Mesothelial cell of epicardium (in vitro differentiated cells): ENCODE data around the gene KRT26. TPM values are rescaled to one million over a fixed set of nuclear protein-coding genes. Genes with fewer than 3 reads are reported as not detected.

Source experiments
- DNase-seq, 2 experiments: peaks; one replicate each; pipeline ENCODE4 v3.0.0; 2021; ENCODE audit warnings: low spot score in 2 of 2; ENCODE audit not compliant: unreplicated experiment in 2 of 2
- H3K27ac Mint-ChIP-seq: 2 replicates; pipeline ENCODE4 v1.8.0; 2021; ENCODE audit warnings: mixed read lengths
- H3K27me3 Mint-ChIP-seq: 2 replicates; pipeline ENCODE4 v1.8.0; 2021; ENCODE audit warnings: low read depth, mixed read lengths
- H3K36me3 Mint-ChIP-seq: 2 replicates; pipeline ENCODE4 v1.8.0; 2021; ENCODE audit warnings: mixed read lengths
- H3K4me1 Mint-ChIP-seq: 2 replicates; pipeline ENCODE4 v1.8.0; 2021; ENCODE audit warnings: mixed read lengths
- H3K4me3 Mint-ChIP-seq: 2 replicates; pipeline ENCODE4 v1.8.0; 2021; ENCODE audit warnings: mild to moderate bottlenecking, moderate library complexity, mixed read lengths
- H3K9me3 Mint-ChIP-seq: 2 replicates; pipeline ENCODE4 v1.8.0; 2021; ENCODE audit warnings: mixed read lengths
- total RNA-seq: library from RNA; stranded (reverse); gene quantifications from 3 replicates; pipeline ENCODE4 v1.2.1, GENCODE V29; 2021
- TF ChIP-seq, protein P1 (sequence below): fragments of 200-600 bp; sonication (generic); IDR thresholded peaks from one replicate; pipeline ENCODE4 v1.5.0; 2021; ENCODE audit warnings: antibody characterized with exemption; ENCODE audit not compliant: unreplicated experiment

Gene KRT26
- total RNA-seq, 1 donor from 2014 or later: not detected

DNA sequence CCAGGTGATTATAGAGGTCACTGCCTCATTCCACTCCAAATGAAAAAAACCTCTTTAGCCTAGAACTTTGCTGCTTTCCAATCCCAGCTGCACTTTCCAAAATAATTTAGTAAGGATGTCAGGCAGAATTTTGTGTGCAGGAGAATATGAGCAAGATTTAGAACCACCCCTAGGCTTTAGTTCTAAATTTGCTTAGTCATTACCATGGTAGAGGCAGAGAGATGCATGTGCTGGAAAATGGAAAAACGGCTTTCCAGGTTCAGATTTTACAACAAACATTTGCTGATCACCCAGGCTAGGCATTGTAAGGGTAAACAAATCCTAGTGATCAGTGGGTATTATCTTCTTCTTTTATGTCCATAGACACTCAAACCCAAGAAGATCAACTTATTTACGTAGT is 6.3 kb downstream of the KRT26 start:
- H3K9me3 Mint-ChIP-seq: peaks cover 38% of the 10 kb centered on the region
- TF ChIP-seq, protein P1, sequence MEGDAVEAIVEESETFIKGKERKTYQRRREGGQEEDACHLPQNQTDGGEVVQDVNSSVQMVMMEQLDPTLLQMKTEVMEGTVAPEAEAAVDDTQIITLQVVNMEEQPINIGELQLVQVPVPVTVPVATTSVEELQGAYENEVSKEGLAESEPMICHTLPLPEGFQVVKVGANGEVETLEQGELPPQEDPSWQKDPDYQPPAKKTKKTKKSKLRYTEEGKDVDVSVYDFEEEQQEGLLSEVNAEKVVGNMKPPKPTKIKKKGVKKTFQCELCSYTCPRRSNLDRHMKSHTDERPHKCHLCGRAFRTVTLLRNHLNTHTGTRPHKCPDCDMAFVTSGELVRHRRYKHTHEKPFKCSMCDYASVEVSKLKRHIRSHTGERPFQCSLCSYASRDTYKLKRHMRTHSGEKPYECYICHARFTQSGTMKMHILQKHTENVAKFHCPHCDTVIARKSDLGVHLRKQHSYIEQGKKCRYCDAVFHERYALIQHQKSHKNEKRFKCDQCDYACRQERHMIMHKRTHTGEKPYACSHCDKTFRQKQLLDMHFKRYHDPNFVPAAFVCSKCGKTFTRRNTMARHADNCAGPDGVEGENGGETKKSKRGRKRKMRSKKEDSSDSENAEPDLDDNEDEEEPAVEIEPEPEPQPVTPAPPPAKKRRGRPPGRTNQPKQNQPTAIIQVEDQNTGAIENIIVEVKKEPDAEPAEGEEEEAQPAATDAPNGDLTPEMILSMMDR: no peak
- no peaks in the 10 kb centered on the region for H3K4me1 Mint-ChIP-seq
- H3K36me3 Mint-ChIP-seq: no peaks in the 10 kb centered on the region
- no peak overlapping the region for H3K27ac Mint-ChIP-seq
- H3K27me3 Mint-ChIP-seq: peaks cover 23% of the 10 kb centered on the region
- H3K4me3 Mint-ChIP-seq: no peak overlapping the region
- no peak for DNase-seq

- no peak for DNase-seq
- no peak overlapping the region for H3K4me3 Mint-ChIP-seq
- no peaks in the 10 kb centered on the region for H3K4me1 Mint-ChIP-seq
- H3K27ac Mint-ChIP-seq: no peak overlapping the region
- TF ChIP-seq, protein P1: no peak
- H3K27me3 Mint-ChIP-seq: peaks cover 14% of the 10 kb centered on the region
- no peaks in the 10 kb centered on the region for H3K36me3 Mint-ChIP-seq
- H3K9me3 Mint-ChIP-seq: peaks cover 58% of the 10 kb centered on the region
These were observed 8.2 kb downstream of the KRT26 start for GRCh38 chr17:40763752-40764151.

DNA sequence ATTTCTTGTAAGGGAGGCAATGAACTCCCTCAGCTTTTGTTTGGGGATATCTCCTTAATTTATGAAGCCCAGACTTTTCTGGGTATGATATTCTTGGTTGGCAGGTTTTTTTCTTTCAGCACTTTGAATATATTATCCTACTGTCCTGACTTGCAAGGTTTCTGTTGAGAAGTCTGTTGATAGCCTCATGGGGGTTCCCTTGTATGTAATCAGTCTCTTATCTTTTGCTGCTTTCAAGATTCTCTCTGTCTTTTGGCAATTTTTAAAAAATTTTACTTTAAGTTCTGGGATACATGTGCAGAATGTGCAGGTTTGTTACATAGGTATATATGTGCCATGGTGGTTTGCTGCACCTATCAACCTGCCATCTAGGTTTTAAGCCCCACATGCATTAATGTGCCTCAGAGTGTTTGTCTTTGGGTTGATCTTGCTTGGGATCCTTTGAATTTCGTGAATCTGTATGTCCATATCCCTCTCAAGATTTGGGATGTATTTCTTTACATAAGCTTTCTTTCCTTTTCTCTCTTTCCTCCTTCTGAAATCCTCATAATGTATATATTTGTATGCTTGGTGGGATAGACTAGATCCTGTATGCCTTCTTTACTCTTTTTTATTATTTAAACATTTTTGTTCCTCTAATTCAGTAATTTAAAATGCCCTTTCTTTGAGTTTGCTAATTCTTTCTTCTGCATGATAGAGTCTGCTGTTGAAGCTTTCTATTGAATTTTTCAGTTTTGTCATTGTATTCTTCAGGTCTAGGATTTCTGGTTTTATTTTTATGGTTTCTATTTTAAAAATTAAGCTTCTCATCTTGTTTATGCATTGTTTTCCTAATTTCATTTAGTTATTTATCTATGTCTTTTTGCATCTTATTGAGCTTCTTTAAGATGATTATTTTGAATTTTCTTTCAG is 11.6 kb downstream of the KRT26 start:
- H3K27ac Mint-ChIP-seq: no peak overlapping the region

GRCh38 chr17:40755231-40755630 is 16.8 kb downstream of the KRT26 start, which contains the start of gene KRT25:
TSS of gene KRT25 (minus strand) at chr17:40755331. CDS start at chr17:40755271, 60 bp downstream.
- TF ChIP-seq, protein P1: no peak
- peaks cover 53% of the 10 kb centered on the region for H3K27me3 Mint-ChIP-seq
- peaks cover 31% of the 10 kb centered on the region for H3K9me3 Mint-ChIP-seq
- no peaks in the 10 kb centered on the region for H3K36me3 Mint-ChIP-seq
- no peaks in the 10 kb centered on the region for H3K4me1 Mint-ChIP-seq
- DNase-seq: no peak
- H3K27ac Mint-ChIP-seq: no peak within 1 kb of the TSS
- H3K4me3 Mint-ChIP-seq: no peak within 1 kb of the TSS

More for the DNA sequence above, 11.6 kb downstream of the KRT26 start:
- peaks cover 74% of the 10 kb centered on the region for H3K9me3 Mint-ChIP-seq
- DNase-seq: no peak
- H3K36me3 Mint-ChIP-seq: no peaks in the 10 kb centered on the region
- TF ChIP-seq, protein P1: no peak
- no peaks in the 10 kb centered on the region for H3K4me1 Mint-ChIP-seq
- H3K4me3 Mint-ChIP-seq: no peak overlapping the region
- H3K27me3 Mint-ChIP-seq: peaks cover 18% of the 10 kb centered on the region

DNA sequence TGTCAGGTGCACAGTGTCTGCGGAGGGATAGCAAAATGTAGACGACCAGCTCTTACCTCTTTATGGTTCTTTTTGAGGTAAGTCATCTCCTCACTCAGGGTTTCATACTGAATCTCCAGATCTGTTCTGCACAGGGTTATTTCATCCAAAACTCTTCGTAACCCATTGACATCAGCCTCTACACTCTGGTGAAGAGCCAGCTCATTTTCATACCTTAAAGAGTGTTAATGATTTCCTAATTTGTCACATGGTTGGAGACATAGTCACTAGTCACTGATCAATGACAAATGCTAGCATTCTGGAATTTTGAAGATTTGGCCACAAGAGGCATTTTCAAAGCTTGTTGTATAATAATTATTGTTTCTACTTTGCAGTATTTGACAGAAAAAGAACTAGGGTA is 18.2 kb downstream of the KRT26 start:
- TF ChIP-seq, protein P1: no peak
- Mint-ChIP-seq H3K36me3 (no peaks in the 10 kb centered on the region), H3K9me3 (peaks cover 17% of the 10 kb centered on the region), H3K27me3 (peaks cover 61% of the 10 kb centered on the region), H3K4me3 (no peak overlapping the region), H3K27ac (no peak overlapping the region), H3K4me1 (no peaks in the 10 kb centered on the region)
- DNase-seq: no peak
